Erythroblast (primary cell): ENCODE measurements around the gene CFD.

Experiments
- GATA1 ChIP-seq: IDR thresholded peaks from 2 replicates; pipeline ENCODE4 v1.6.1; 2011; ENCODE audit warnings: low read depth, mild to moderate bottlenecking, control low read depth, low read length, moderate library complexity
- POLR2A ChIP-seq: IDR thresholded peaks from 2 replicates; pipeline ENCODE4 v1.6.1; 2011; ENCODE audit warnings: mild to moderate bottlenecking, low read length

DNA sequence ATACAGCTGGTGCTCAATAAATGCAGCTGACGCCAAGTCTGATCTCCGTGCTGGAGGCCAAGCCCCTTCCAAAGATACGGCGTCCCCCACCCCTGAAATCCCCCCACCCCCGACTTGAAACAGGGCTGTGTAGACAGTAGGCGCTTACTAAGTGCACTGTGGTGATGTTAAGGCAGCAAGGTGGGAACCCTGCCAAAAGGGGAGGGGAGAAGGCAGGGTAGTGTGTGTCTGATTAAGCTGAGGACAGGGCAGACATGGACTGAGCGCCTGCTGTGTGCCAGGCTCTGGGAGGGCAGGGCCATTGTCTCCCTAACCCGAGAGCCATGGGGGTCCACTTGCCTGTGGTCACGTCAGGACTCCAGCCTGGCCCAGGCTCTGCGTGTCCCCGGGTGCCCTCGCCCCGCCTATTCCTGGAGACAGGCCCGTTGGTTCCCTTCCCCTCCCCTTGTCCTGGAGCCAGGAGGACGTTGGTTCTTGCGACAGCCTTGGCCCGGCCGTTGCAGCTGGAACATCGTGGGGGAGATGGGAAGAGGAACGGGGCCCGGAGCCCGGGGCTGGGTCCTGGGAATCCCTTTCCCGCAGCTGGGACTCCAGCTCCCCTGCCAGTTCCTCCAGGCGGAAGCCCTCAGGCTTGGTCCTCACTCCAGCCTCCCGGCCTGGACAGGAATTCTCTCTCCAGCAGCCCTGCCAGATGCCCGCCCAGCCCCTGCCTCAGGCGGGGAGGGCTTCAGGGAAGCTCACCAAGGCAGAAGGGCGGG, 9.1 kb upstream of the CFD start:
- TF ChIP-seq POLR2A (no peak), GATA1 (no peak)
